HCT116 (cell line): ENCODE data around the gene ADIG.

Source experiments
- CTCF ChIP-seq, 3 experiments: fragments of 200-600 bp in 1 of 3; sonication (generic) in 1 of 3; IDR thresholded peaks in 2 of 3; conservative IDR thresholded peaks in 1 of 3; 2 replicates each; pipeline ENCODE4 v1.5.1; 2012 to 2017; ENCODE audit warnings: low read depth in 2 of 3, low read length in 2 of 3, antibody characterized with exemption in 1 of 3, borderline replicate concordance in 1 of 3, control low read depth in 1 of 3, mild to moderate bottlenecking in 1 of 3, mixed read lengths in 1 of 3, mixed run types in 1 of 3, moderate library complexity in 1 of 3; ENCODE audit not compliant: insufficient read depth in 1 of 3
- EZH2 ChIP-seq: fragments of 200-600 bp; sonication (generic); IDR thresholded peaks from 2 replicates; pipeline ENCODE4 v1.6.1; 2017; ENCODE audit warnings: antibody characterized with exemption, mixed run types
- POLR2A ChIP-seq: IDR thresholded peaks from 2 replicates; pipeline ENCODE4 v1.7.0; 2011; ENCODE audit warnings: borderline replicate concordance; ENCODE audit not compliant: insufficient read depth, insufficient read length; ENCODE audit errors: extremely low read depth
- TCF7L2 ChIP-seq: IDR thresholded peaks from 2 replicates; pipeline ENCODE4 v1.7.0; 2011; ENCODE audit warnings: borderline replicate concordance, inconsistent platforms; ENCODE audit not compliant: insufficient read depth, insufficient read length; ENCODE audit errors: extremely low read depth

- no peak for TF ChIP-seq CTCF (IDR thresholded peaks at IDR 0.05 in 2 of 3, conservative IDR thresholded peaks at IDR 0.05 in 1 of 3; ENCODE audit: borderline replicate concordance in 1 of 3, insufficient read depth in 1 of 3, low read depth in 2 of 3, low read length in 2 of 3)
- no peak for TF ChIP-seq POLR2A
- no peak for TF ChIP-seq TCF7L2
- TF ChIP-seq EZH2 = no peak
Measured at GRCh38 chr20:38609815-38610214, 28.8 kb downstream of the ADIG start.
